H1 (cell line): ENCODE measurements around the gene HSPBAP1. TPM values are rescaled to one million over a fixed set of nuclear protein-coding genes. Genes with fewer than 3 reads are reported as not detected.

Experiments
- CTCF ChIA-PET: fragments of 300-600 bp; sonication (Branson Sonifier 250); formaldehyde crosslinking; loops from one replicate; lab custom pipeline; 2021; ENCODE audit not compliant: partially characterized antibody; lab: Charles Lee
- POLR2A ChIA-PET: fragments of 300-600 bp; sonication (Branson Sonifier 250); formaldehyde crosslinking; loops from one replicate; lab custom pipeline; 2021; ENCODE audit warnings: inconsistent platforms; ENCODE audit not compliant: partially characterized antibody; lab: Charles Lee
- DNase-seq, 2 experiments: peaks; one replicate each; pipeline versions ENCODE4 v3.0.0 to v3.0.0-alpha.2; 2010 to 2022; ENCODE audit warnings: low spot score in 2 of 2, low read depth in 1 of 2, mixed read lengths in 1 of 2
- FAIRE-seq: peaks from 2 replicates; lab custom pipeline; 2011; peaks lifted over from hg19 to GRCh38; lab: Jason Lieb, UNC
- H2AFZ ChIP-seq: 2 replicates; pipeline ENCODE4 v1.8.1; 2012; ENCODE audit warnings: low read length, inconsistent platforms
- H2AK5ac ChIP-seq: 2 replicates; pipeline ENCODE4 v1.6.1; 2013; ENCODE audit warnings: low read depth, low read length
- H2BK120ac ChIP-seq: replicated peaks from 2 replicates; pipeline ENCODE3; 2013; ENCODE audit warnings: low read depth, low read length, inconsistent platforms
- H2BK12ac ChIP-seq: 2 replicates; pipeline ENCODE4 v1.6.1; 2013; ENCODE audit warnings: low read depth, low read length
- H2BK15ac ChIP-seq: 2 replicates; pipeline ENCODE4 v1.6.1; 2013; ENCODE audit warnings: low read length
- H2BK20ac ChIP-seq: 2 replicates; pipeline ENCODE4 v1.6.1; 2013; ENCODE audit warnings: low read length
- H2BK5ac ChIP-seq: 2 replicates; pipeline ENCODE4 v1.6.1; 2013; ENCODE audit warnings: low read depth, low read length
- H3K14ac ChIP-seq: 2 replicates; pipeline ENCODE4 v1.6.1; 2013; ENCODE audit warnings: inconsistent platforms; ENCODE audit not compliant: insufficient read length
- H3K18ac ChIP-seq: 2 replicates; pipeline ENCODE4 v1.6.1; 2013; ENCODE audit warnings: low read length; ENCODE audit errors: extremely low read depth
- H3K23ac ChIP-seq: 2 replicates; pipeline ENCODE4 v1.6.1; 2013; ENCODE audit warnings: inconsistent platforms; ENCODE audit not compliant: insufficient read length
- H3K23me2 ChIP-seq: 2 replicates; pipeline ENCODE4 v1.6.1; 2013; ENCODE audit warnings: low read depth, low read length
- H3K27ac ChIP-seq: 2 replicates; pipeline ENCODE4 v1.6.1; 2011; ENCODE audit warnings: low read depth, low read length, inconsistent platforms
- H3K27me3 ChIP-seq, 4 experiments: replicated peaks in 1 of 4; 1 replicate in 1 of 4; 2 replicates in 3 of 4; pipeline versions ENCODE4 v1.6.1 to v1.8.1; 2011 to 2013; ENCODE audit warnings: low read length in 3 of 4, mild to moderate bottlenecking in 3 of 4, inconsistent platforms in 2 of 4, mixed read lengths in 2 of 4, moderate library complexity in 1 of 4; ENCODE audit not compliant: control insufficient read depth in 3 of 4, insufficient read depth in 3 of 4; ENCODE audit errors: extremely low read depth in 1 of 4
- H3K36me3 ChIP-seq, 4 experiments: 2 replicates each; pipeline versions ENCODE4 v1.6.1 to v1.8.1; 2011 to 2013; ENCODE audit warnings: mild to moderate bottlenecking in 4 of 4, low read length in 3 of 4, moderate library complexity in 2 of 4, control low read depth in 1 of 4, inconsistent platforms in 1 of 4; ENCODE audit not compliant: insufficient read depth in 4 of 4, control insufficient read depth in 2 of 4
- H3K4ac ChIP-seq: replicated peaks from 2 replicates; pipeline ENCODE3; 2013; ENCODE audit warnings: low read length, low read depth, mixed read lengths, inconsistent platforms; ENCODE audit not compliant: insufficient read length
- H3K4me1 ChIP-seq, 4 experiments: replicated peaks in 1 of 4; 1 replicate in 1 of 4; 2 replicates in 3 of 4; pipeline versions ENCODE4 v1.6.1 to v1.8.1; 2011 to 2013; ENCODE audit warnings: low read length in 3 of 4, inconsistent platforms in 2 of 4, mixed read lengths in 1 of 4; ENCODE audit not compliant: insufficient read depth in 4 of 4, control insufficient read depth in 3 of 4
- H3K4me2 ChIP-seq, 2 experiments: 2 replicates each; pipeline versions ENCODE4 v1.6.1 to v1.8.1; 2011 to 2013; ENCODE audit warnings: low read depth in 2 of 2, low read length in 2 of 2, control low read depth in 1 of 2, inconsistent platforms in 1 of 2, mild to moderate bottlenecking in 1 of 2; ENCODE audit not compliant: insufficient read depth in 1 of 2
- H3K4me3 ChIP-seq, 4 experiments: fragments of 200-600, 300-600 bp in 1 of 4; sonication (generic), shearing (Covaris generic), sonication (Bioruptor Twin) in 1 of 4; 2 replicates each; pipeline versions ENCODE4 v1.5.1 to v1.8.1; 2011 to 2016; ENCODE audit warnings: low read length in 4 of 4, low read depth in 3 of 4, control low read depth in 2 of 4, inconsistent platforms in 2 of 4, mild to moderate bottlenecking in 2 of 4, mixed read lengths in 1 of 4, moderate library complexity in 1 of 4; ENCODE audit not compliant: insufficient read depth in 2 of 4; ENCODE audit errors: extremely low read depth in 1 of 4
- H3K56ac ChIP-seq: replicated peaks from 2 replicates; pipeline ENCODE3; 2013; ENCODE audit warnings: low read depth, mild to moderate bottlenecking, mixed read lengths, low read length, inconsistent platforms; ENCODE audit not compliant: insufficient read length
- H3K79me1 ChIP-seq: 2 replicates; pipeline ENCODE4 v1.6.1; 2013; ENCODE audit warnings: low read depth, low read length, control low read depth
- H3K79me2 ChIP-seq, 2 experiments: 2 replicates each; pipeline versions ENCODE4 v1.6.1 to v1.8.1; 2012 to 2013; ENCODE audit warnings: low read length in 2 of 2, mild to moderate bottlenecking in 2 of 2, inconsistent platforms in 1 of 2; ENCODE audit not compliant: insufficient read depth in 2 of 2, control insufficient read depth in 1 of 2
- H3K9ac ChIP-seq, 4 experiments: replicated peaks in 1 of 4; 1 replicate in 1 of 4; 2 replicates in 3 of 4; pipeline versions ENCODE4 v1.6.1 to v1.8.1; 2011 to 2013; ENCODE audit warnings: low read depth in 3 of 4, low read length in 3 of 4, control low read depth in 2 of 4, mild to moderate bottlenecking in 2 of 4, moderate library complexity in 2 of 4, inconsistent platforms in 1 of 4; ENCODE audit errors: extremely low read depth in 1 of 4
- H3K9me3 ChIP-seq, 2 experiments: 2 replicates each; pipeline versions ENCODE4 v1.6.1 to v1.8.1; 2012 to 2013; ENCODE audit warnings: mild to moderate bottlenecking in 2 of 2, moderate library complexity in 2 of 2, control low read depth in 1 of 2, inconsistent platforms in 1 of 2, low read depth in 1 of 2, low read length in 1 of 2, mixed read lengths in 1 of 2; ENCODE audit not compliant: insufficient read depth in 2 of 2
- H4K20me1 ChIP-seq, 2 experiments: replicated peaks in 1 of 2; 2 replicates each; pipeline versions ENCODE3 to v1.8.1; 2011 to 2013; ENCODE audit warnings: inconsistent platforms in 2 of 2, low read length in 2 of 2, mild to moderate bottlenecking in 1 of 2; ENCODE audit not compliant: insufficient read depth in 2 of 2, control insufficient read depth in 1 of 2
- H4K5ac ChIP-seq: 2 replicates; pipeline ENCODE4 v1.6.1; 2013; ENCODE audit warnings: low read length, low read depth, mixed read lengths, inconsistent platforms; ENCODE audit not compliant: insufficient read length
- H4K8ac ChIP-seq: 2 replicates; pipeline ENCODE4 v1.8.0; 2013; ENCODE audit warnings: mild to moderate bottlenecking, moderate library complexity, low read length, inconsistent platforms; ENCODE audit not compliant: insufficient read depth; ENCODE audit errors: extremely low read depth
- H4K91ac ChIP-seq: replicated peaks from 2 replicates; pipeline ENCODE3; 2013; ENCODE audit warnings: low read length, mixed read lengths, inconsistent platforms; ENCODE audit not compliant: insufficient read length
- ATF3 ChIP-seq: IDR thresholded peaks from 2 replicates; pipeline ENCODE4 v1.6.1; 2011; ENCODE audit warnings: low read depth, mild to moderate bottlenecking, low read length; ENCODE audit not compliant: insufficient read depth
- GABPA ChIP-seq: IDR thresholded peaks from 2 replicates; pipeline ENCODE4 v1.6.1; 2011; ENCODE audit warnings: mild to moderate bottlenecking, low read length, moderate library complexity, borderline replicate concordance; ENCODE audit not compliant: insufficient read depth
- GTF2F1 ChIP-seq: IDR thresholded peaks from 2 replicates; pipeline ENCODE4 v1.6.1; 2012; ENCODE audit warnings: low read depth, low read length, improper control_type of control experiment, borderline replicate concordance
- MAX ChIP-seq: IDR thresholded peaks from 2 replicates; pipeline ENCODE4 v1.6.1; 2012; ENCODE audit warnings: inconsistent platforms
- SP4 ChIP-seq: IDR thresholded peaks from 2 replicates; pipeline ENCODE4 v1.6.1; 2012; ENCODE audit warnings: low read length, inconsistent platforms
- TBP ChIP-seq: IDR thresholded peaks from 2 replicates; pipeline ENCODE4 v1.6.1; 2011; ENCODE audit warnings: low read depth, low read length, improper control_type of control experiment
- WGBS, 2 experiments: shearing (Covaris generic) in 1 of 2; methylation state at CpG; one replicate each; pipeline versions ENCODE4 v1.1.6 to v1.1.7; 2013 to 2015; ENCODE audit warnings: low lambda C conversion rate in 2 of 2, mixed read lengths in 2 of 2, inconsistent platforms in 1 of 2, low coverage in 1 of 2, missing lambda C conversion rate in 1 of 2; ENCODE audit not compliant: insufficient replicate concordance in 2 of 2, insufficient coverage in 1 of 2, insufficient read length in 1 of 2; ENCODE audit errors: extremely low coverage in 1 of 2, missing lambda C conversion rate in 1 of 2; 5-methylcytosine and 5-hydroxymethylcytosine counted together
- long read RNA-seq, 2 experiments: library from RNA in 1 of 2; library from capped mRNA in 1 of 2; stranded (forward); transcript quantifications; one replicate each; pipeline ENCODE4 v2.0.0, GENCODE V29; 2021; ENCODE audit warnings: inconsistent platforms in 1 of 2
- polyA minus RNA-seq, 3 experiments: library from RNA; depleted of rRNA, polyadenylated mRNA; stranded (reverse); fragments of >200 nt; gene quantifications; 1 replicate in 2 of 3; 2 replicates in 1 of 3; pipeline ENCODE4 v1.2.3, GENCODE V29; 2011
- polyA plus RNA-seq, 7 experiments: library from polyadenylated mRNA; depleted of rRNA in 3 of 7; stranded (reverse) in 5 of 7; unstranded in 2 of 7; fragments of >200 nt in 5 of 7; fragments of 200-250 nt in 2 of 7; gene quantifications; 1 replicate in 5 of 7; 2 replicates in 1 of 7; 4 replicates in 1 of 7; pipeline versions ENCODE4 v1.2.1 to v1.2.3, GENCODE V29; 2011 to 2013; ENCODE audit warnings: missing spikeins in 2 of 7, mixed read lengths in 2 of 7
- total RNA-seq: library from RNA; stranded (reverse); fragmentation: NEBNext Ultra II Directional; extraction: Animal tissue kit (Norgen Biotek cat#: 25700); gene quantifications from 2 replicates; pipeline ENCODE4 v1.2.1, GENCODE V29; 2021

Gene HSPBAP1
- 8.3 and 8.7 TPM in 2 replicates for total RNA-seq
- polyA plus RNA-seq (2011; rRNA removed) = 3.8 and 7.5 TPM in 2 replicates
- polyA plus RNA-seq (2011; cell fraction: cytosol; rRNA removed) = 7.8 TPM
- 5.4 TPM for polyA plus RNA-seq (2011; cell fraction: nucleus; rRNA removed)
- 7.9 to 11.5 TPM (median 8.5 TPM) in 4 replicates for polyA plus RNA-seq (2012, experiment 1 of 2)
- polyA plus RNA-seq (2012, experiment 2 of 2) = 1.1 TPM
- 7.1 TPM for polyA plus RNA-seq (2013, experiment 1 of 2)
- polyA plus RNA-seq (2013, experiment 2 of 2) = 6.2 TPM
- polyA minus RNA-seq (2011; rRNA and poly(A)+ RNA removed) = 9.9 and 10.5 TPM in 2 replicates
- polyA minus RNA-seq (2011; cell fraction: cytosol; rRNA and poly(A)+ RNA removed) = 4.4 TPM
- 14.0 TPM for polyA minus RNA-seq (2011; cell fraction: nucleus; rRNA and poly(A)+ RNA removed)
- long read RNA-seq, experiment 1, partial matches to known transcripts = 1 of 4 reads
- long read RNA-seq, experiment 1, other reads (novel, unspliced or antisense) = 1 of 4 reads
- long read RNA-seq, experiment 2, transcript HSPBAP1-201 (8 exons, 1,953 nt) = major isoform, 11 of 17 reads
- long read RNA-seq, experiment 2, partial matches to known transcripts = 1 of 17 reads
- long read RNA-seq, experiment 2, other reads (novel, unspliced or antisense) = 5 of 17 reads

GRCh38 chr3:122793568-122794416, at the start of gene HSPBAP1:
Gene HSPBAP1, minus strand, starts transcription at chr3:122793831. Its CDS starts 151 bp downstream, at chr3:122793680.
- DNase-seq (peak; percentile 94), FAIRE-seq (peak; percentile 74)
- H4K20me1 ChIP-seq = no peaks in the 10 kb centered on the region
- peak within 1 kb of the TSS; percentile 41 to 89 (median 72) for H3K9ac ChIP-seq
- CTCF ChIA-PET = interaction anchor here (1.3 kb wide), 1 partner anchor 39 kb away, joined by 4 read pairs; no protein-coding TSS in a partner anchor
- H3K27ac ChIP-seq = peak within 1 kb of the TSS; percentile 70
- no peaks in the 10 kb centered on the region for H3K36me3 ChIP-seq
- H3K9me3 ChIP-seq = no peaks in the 10 kb centered on the region
- H2BK12ac ChIP-seq = peak within 1 kb of the TSS; percentile 93
- H3K4me1 ChIP-seq = peaks cover 0 to 7% (median 2%) of the 10 kb centered on the region in 4 experiments; a peak in 2 of 7 replicates
- H3K27me3 ChIP-seq = peaks cover 0 to 7% (median 3%) of the 10 kb centered on the region in 4 experiments; a peak in 3 of 7 replicates
- 1% methylated on average over 46 of the region's 46 CpGs; no CpG with 5 or more reads in 1 of the 2 experiments for WGBS, 2 experiments
- H2BK15ac ChIP-seq = no peak within 1 kb of the TSS
- H2BK20ac ChIP-seq = no peak within 1 kb of the TSS
- H2AK5ac ChIP-seq = no peak within 1 kb of the TSS
- peak within 1 kb of the TSS; percentile 17 for H3K56ac ChIP-seq
- H3K23me2 ChIP-seq = peaks cover 11% of the 10 kb centered on the region; the same call in 1 of the 2 replicates
- H4K5ac ChIP-seq = peak within 1 kb of the TSS; percentile 31
- H3K4me3 ChIP-seq = peak within 1 kb of the TSS; percentile 64 to 80 (median 76)
- peak within 1 kb of the TSS; percentile 75 for H3K18ac ChIP-seq
- H3K23ac ChIP-seq = no peak within 1 kb of the TSS
- peak within 1 kb of the TSS; percentile 59 for H4K91ac ChIP-seq
- peak within 1 kb of the TSS; percentile 73 for H2AFZ ChIP-seq
- H4K8ac ChIP-seq = peak within 1 kb of the TSS; percentile 90; the same call in 1 of the 2 replicates
- peak within 1 kb of the TSS; percentile 58 for H3K4ac ChIP-seq
- H2BK5ac ChIP-seq = peak within 1 kb of the TSS; percentile 92
- POLR2A ChIA-PET = interaction anchor here (0.6 to 1.6 kb wide), 14 partner anchors 10 to 514 kb away, joined by 3 to 11 read pairs (median 4); partner anchors contain the start of gene MIX23
- H3K4me2 ChIP-seq = peak within 1 kb of the TSS; percentile 86 to 91
- no peak within 1 kb of the TSS for H3K14ac ChIP-seq
- no peaks in the 10 kb centered on the region; the same call in 1 of the 2 replicates for H3K79me1 ChIP-seq
- peaks cover 0 to 7% of the 10 kb centered on the region in 2 experiments; a peak in 1 of 4 replicates for H3K79me2 ChIP-seq
- H2BK120ac ChIP-seq = peak within 1 kb of the TSS; percentile 30
- TF ChIP-seq ATF3 (peak; percentile 95), MAX (peak; percentile 98), SP4 (peak; percentile 91), TBP (peak; percentile 69), GTF2F1 (peak; percentile 62), GABPA (no peak)
